GM21528 (cell line): Measurements from ENCODE around the gene PARP6.

Source experiments
- ATAC-seq: cut with Tn5 transposase; IDR thresholded peaks from one replicate; pipeline ENCODE4 v1.9.1; 2021; ENCODE audit warnings: mild to moderate bottlenecking, moderate library complexity; ENCODE audit not compliant: unreplicated experiment, low FRiP score

Gene PARP6

DNA sequence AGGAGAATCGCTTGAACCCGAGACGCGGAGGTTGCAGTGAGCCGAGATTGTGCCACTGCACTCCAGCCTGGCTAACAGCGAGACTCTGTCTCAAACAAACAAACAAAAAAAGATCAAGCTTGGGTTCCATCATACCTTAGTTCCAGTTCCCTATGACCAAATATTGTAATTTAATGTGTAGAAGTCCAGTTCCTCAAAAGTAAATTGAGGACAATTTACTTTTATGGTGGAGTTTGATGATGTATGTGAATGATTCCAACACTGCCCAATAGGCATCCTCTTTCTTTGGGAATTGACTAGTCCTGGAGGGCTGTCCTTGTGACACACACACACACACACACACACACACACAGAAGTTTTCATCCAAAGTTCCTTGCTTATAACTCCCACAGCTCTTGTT lies 38.6 kb downstream of the PARP6 start:
- ATAC-seq: no peak

DNA sequence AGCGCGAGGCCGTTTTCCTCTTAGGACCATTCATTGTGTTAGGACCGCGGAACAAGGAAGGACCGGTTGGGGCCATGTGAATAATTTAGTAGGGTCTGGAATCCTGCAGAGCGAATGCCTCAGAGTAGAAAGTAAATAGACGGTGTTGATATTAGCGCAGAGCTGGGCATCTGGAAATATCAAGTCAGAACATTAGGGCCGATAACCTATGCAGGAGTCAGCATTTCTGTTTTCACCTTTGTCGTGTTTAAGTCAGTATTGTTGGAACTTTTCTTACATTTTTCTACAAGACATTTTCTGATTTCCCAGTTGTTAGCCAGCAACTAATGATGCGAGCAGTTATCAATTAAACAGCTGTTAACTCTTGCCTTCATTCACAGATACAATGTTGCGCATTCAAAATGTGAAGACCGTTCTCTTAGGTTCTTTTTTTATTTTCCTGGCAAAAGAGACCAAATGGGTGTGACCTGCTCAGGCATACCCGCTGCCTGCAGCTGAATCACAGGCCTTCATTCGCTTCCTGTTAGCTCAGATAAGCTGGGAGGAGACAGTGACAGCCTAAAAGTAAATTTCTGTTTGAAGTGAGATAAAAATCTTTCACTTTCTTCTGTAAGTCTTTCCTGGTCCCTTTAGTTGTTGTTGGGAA lies 40.4 kb downstream of the PARP6 start:
- ATAC-seq: no peak

DNA sequence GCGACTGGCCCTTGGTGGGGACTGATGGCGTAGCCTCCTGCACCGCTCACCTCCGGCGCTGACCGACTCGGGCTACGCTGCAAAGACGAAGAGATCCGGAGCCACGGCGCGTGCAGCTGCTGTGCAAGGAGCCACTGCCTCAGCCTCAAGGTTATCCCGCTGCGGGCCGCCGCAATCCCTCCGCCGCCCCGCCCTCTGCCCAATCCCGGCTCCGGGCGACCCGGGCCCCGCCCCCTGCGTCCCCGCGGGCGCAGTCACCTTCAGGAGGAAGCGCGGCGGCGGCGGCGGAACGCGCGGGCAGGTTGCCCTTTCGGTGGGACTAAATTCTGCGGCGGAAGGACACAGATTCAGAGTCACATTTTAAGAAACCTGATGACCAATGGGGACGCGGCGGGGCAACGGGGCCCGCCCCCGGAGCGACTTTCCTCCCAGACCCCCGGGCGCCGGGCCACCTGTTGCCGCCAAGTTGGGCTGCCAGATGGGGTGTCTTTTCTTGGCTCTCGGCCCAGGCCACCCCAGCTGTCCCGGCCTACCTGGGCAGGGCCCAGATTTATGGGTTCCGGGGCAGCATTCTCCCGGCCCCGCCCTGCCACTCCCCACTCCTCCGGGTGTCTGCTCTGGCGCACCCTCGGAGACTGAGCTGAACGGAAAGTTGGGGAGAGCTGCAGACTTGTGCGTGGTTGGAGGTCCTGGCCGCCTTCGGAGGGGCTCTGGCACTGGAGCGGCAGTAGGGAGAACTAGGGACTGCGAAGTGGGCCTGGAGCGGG lies 41.1 kb downstream of the PARP6 start, which contains the start of gene PKM:
Gene PKM, minus strand, starts transcription at position 125 of the 767 bp plus-strand sequence. CDS start 12,093 bp downstream, outside the sequence.
- ATAC-seq: peak; percentile 43

DNA sequence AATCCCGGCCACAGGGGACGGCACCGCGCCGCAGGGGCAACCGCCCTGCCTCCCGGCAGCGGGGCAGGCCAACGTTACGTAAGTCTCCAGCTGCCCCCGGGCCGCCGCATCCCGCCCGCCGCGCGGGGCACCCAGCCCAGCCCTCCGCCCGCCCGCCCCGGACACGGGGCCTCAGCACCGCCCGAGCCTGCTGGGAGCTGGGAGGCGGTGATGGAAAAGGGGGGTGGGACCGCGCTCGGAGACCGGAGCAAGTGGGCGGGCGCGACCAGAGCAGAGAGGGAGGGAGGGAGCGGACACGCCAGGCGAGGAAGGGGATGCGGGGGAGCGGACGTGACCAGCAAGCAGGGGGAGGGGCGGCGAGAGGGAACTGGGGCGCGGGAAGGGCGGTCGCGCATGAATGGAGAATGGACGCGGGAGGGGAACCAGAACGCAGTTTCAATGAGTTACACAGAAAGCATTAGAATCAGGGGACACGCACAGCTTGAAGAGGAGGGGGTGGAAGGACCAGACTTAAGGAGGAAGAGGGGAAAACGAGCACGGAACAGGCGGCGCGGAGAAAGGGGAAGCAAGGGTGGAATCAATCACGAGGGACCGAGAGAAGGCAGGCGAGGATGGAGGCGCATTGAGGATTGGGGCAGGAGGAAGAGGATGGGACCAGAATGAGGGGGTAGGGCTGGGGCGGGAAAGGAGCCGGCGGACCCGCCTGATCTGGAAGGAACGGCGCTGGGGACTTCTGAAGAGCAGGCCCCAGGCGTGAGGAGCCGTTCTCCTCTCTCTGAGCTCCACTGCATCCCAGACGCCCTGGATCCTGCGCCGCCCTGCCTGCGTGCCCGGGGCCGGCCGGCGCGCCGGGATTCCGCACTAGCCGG lies 41.9 kb downstream of the PARP6 start:
- no peak for ATAC-seq

DNA sequence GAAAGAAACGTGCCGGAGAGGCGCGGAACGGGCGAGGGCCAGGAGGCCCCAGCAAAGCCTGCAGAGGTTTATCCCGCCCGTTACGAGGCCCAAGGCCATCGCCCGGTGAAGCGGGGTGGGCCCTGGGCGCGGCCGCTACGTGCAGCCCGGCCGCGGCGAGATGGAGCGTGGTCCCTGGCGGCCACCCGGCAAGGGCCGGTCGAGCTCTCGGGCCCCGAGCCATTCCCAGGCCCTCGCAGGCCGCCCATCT lies 42.5 kb downstream of the PARP6 start:
- no peak for ATAC-seq

DNA sequence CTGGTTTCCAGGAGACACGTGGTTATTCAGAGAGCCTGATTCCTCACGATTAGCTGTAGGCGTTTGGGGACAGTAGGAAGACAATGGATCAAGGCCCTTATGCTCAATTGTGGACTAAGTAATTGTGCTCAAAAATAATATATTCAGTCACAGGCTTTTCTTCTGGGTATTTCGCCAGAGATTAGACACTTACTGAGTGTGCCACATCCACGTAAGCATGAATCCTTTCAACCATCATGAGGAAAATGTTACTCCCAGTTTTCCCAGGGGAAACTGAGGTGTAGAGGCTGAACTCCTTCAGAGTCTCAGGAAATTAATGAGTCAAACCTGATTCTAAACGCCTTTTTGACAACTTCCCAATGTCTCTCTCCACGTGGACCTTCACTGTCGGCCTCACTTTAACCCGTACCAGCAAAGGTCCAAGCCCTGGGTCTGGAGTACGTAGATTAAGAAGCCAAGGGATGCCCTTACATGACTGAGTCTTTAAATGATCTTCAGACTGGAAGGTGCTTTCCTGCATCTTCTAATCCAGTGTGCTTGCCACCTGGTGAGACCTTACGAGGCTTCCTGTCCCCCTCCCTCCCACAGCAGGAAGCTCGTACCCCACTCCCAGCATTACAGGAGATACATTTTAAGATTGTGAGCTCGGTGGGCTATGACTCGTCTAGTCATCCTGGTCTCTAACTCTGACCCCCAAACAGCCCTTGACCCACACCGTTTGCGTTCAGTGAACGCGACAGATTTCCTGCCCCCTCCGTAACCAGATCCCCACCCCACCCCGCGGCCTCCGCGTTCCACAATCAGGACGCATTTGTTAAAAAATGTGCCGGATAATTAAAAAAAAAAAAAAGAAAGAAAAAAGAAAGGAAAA lies 43.0 kb downstream of the PARP6 start:
- no peak for ATAC-seq

DNA sequence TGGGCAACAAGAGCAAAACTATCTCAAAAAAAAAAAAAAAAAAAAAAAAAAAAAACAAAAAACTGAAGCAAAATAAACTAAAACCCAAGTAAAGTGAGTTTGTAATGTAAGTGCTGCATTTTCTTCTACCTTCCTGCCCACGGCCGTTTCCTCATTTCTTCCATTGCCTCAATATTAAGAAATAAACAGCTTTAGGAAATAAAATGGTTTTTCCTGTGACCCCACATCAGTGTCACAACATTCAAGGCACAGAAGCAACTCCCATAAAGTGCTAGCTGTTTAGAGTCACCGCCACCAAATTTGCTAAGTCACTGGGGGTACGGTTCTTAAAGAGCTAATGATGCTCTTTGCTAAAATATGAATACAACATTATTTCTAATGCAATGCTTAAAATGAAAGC lies 44.6 kb downstream of the PARP6 start:
- ATAC-seq: no peak

DNA sequence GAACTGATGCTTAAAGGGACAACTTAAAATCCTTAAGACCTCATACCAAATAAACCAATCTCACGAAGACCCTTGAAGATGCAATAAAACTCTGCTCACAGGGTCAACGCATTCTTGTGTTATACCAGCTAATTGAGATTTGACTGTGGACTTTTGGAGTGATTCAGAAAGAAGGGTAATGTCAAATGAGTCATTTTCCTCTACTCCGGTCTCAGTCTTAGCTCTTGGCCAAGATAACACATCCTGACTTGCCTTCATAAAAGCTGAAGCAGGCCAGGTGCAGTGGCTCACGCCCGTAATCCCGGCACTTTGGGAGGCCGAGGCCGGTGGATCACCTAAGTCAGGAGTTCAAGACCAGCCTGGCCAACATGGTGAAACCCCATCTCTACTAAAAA lies 45.2 kb downstream of the PARP6 start:
- no peak for ATAC-seq

DNA sequence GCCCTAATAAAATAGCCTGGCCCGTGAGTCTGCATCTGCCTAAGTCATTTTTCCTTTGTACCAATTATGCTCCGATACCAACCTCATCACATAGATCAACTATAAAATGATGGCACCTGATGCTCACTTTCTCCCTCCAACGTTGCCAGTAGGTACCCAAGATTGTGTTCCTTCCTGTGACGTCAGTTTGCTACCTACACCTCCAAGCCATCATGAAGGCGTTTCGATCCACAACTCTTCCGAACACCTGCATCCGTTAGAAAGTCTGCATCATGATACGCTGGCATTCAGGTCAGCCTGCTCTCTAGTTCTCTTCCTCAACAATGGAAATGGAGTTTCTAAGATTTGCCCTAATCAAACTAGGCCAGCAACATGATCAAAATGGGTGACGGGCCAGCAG lies 49.1 kb downstream of the PARP6 start:
- no peak for ATAC-seq

DNA sequence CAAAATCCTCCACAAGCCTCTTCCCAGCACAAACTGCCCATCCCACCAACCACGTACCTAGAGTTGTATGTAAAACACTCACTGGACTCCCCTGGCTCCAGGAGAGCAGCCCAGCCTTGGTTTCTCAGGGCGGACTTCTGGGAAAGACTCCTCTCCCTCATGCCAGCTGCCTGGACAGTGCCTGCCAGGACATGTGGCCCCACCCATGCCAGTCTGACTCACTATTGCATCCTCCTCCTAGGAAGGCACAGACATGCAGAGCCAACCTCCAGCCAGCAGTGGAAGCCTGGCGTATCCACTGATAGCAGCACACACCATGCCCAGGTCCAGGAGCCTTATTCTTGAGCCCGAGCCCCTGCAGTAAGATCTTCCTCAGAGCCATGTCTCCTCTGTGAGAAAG lies 50.0 kb downstream of the PARP6 start:
- ATAC-seq: no peak

DNA sequence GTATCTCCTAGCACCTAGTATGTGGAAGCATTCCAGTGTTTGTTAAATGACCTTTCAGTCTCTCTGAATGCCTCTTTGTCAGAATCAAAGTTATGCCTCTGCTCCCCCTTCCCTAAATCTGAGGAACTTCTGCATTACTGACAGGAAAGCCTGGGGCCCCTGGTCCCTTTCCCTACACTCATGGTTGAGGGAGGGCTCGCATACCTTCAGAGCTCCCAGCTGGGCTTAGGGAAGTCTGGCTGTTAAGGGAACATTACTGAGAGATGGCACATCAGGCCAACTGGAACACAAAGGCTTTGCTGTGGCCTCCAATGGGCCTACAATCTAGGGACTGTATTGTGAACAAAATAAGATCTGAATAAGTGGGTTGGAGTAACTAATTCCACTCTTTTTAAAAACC lies 51.7 kb downstream of the PARP6 start:
- ATAC-seq: no peak

DNA sequence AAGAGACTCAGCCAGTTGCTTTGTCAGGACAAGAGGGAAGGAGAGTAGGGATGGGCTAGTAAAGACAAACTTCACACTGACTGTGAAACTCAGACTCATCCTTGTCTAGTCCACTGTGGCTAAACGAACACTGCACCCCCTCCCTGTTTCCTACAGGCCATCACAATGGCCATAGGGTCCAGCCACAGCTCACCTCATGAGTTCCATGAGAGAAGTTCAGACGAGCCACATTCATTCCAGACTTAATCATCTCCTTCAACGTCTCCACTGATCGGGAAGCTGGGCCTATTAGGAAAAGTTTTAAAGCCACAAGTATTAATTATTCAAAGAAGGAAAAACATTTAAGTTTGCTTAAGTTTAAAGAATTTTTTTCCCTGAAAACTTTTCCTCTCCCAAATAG lies 55.1 kb downstream of the PARP6 start:
- ATAC-seq: no peak

DNA sequence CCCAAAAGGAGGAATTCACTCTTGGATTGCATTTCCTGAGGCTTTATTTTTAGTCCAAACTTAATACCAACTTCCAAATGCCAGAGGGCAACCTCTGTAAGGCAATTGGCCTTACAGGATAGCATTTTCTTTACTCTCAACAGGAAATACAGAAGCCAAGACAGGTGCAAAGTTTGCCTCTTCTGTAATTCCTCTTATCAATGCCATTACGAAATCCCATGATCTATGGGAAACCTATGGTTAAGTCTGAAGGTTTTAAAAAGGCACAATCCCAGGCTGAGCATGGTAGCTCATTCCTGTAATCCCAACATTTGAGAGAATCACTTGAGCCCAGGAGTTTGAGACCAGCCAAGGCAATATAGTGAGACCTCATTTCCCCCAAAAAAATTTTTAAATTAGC lies 56.3 kb downstream of the PARP6 start:
- no peak for ATAC-seq

DNA sequence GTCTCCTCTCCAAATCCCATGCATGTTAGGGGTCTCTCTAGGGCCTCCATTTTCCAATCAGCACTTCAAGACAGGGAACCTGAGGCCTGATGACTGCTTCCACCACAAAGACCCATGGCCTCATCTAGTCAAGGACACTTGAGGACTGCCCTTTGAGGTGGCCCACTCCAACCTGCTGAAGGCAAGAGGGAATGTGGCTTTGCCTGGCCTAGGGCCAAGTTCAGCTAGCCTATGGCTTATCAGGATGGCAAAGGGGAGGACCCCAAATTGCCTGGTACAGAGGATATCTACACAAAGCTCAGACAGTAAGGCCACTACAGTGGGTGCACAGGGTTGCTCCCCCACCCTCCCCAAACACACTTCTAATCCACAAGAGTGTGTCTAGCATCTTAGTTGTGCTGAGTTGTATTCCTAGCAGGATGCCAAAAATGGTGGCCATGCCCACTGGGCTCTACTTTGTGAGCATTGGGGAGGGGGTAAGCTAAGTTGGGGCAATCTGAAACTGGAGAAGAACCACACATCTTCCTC lies 64.7 kb downstream of the PARP6 start:
- ATAC-seq: no peak

DNA sequence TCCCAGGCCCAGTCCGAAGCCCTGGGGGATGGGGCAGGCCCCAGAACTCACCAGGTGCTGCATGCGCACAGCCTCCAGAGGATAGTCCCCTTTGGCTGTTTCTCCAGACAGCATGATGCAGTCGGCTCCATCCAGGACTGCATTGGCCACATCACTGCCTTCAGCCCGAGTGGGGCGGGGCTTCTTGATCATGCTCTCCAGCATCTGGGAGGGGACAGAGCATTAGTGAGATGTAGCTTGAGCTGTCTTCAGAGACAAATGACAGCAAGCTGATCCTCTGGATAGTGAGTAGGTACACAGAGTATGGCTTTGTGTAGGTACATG lies 65.7 kb downstream of the PARP6 start:
- ATAC-seq: no peak

DNA sequence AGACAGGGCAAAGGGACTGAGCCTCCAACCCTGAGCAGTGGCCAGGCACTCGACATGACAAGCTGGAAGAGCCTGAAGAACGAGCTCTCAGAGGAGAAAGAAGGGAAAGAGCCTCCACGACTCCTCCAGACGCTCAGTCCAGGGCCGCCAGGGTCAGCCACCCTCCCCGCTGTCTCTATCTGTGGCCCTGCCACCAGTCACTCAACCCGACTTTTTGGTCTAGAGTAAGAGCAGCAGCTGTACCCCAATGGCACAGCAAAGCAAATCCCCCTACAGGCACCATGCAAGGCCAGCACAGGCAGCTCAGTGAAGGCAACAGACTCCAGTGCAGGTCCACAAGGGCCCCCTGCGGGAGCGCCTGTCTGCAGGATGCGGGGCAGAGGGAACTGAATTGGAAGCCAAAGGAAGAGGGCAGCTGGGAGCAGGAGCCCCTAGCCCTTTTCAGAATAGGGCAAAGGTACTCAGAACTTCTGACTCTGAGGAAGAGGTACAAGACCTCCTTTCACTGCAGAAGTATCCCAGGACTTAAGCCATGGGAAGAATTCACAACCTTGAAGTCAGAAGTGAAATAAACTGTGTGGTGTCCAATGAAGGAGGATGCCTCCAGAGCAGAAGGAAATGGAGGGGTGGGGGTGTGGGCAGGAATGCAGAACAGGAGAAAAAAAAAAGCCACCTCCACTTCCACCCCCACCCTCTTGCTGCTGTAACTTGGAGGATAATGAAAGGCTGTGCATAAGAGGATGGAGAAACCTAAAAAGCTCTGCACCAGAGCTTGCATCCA lies 66.3 kb downstream of the PARP6 start:
- ATAC-seq: no peak

DNA sequence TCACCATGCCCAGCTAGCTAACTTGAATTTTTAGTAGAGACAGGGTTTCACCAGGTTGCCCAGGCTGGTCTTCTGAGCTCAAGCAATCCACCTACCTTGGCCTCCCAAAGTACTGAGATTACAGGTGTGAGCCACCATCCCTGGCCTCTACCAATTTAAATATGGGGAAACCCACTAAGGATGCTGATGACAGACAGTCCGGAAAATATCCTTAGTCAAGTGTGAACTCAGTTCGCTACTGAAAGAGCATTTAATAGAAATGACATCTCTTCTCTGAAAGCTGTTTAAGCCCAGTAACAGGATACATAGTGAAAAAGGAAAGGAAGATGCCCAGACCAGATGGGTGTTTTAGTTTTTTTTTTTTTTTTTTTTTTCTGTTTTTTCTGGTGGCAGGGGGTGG lies 67.1 kb downstream of the PARP6 start:
- ATAC-seq: no peak

DNA sequence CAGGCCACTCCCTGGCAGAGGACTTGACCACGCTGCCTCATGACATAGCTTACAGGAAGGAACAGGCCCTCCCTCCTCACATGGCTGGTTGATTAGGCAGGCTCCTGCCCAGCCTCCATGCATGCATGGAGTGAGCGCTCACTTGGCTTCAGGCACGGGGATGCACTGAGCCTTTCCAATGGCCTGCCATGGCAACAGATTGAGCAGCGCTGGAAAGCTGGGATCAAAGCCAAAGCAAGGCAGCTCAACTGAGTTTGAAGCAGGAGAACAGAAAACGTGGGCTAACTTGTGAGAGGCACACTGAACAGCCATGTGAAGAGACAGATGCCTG lies 68.9 kb downstream of the PARP6 start:
- ATAC-seq: no peak

DNA sequence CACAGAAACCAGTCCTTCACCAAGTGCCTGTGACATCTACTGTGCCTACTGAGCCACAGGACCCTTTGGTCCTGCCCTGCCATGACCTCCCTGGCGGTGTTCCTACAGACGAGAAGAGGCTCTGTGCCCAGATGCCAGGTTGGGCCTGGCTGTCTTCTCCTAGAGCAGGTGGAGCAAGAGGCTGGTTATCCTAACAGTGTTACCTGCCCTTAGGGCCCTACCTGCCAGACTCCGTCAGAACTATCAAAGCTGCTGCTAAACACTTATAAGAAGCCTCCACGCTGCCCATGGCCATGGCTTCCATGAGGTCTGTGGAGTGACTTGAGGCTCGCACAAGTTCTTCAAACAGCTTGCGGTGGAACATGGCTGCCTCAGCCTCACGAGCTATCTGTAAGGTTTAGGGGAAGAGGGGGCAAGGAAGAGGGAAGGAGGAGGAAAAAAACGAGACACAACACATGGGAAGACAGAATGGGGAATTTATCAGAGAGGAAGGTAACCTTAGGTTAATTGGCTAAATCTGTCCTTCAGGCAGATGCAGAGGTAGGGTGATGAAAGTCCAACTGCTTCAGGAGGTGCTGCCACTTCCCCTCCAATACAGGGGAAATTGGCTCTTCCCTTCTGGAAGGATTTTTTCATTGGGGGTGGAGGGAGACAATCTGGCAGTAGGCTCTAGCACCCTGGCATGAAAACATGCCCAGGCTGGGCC lies 69.4 kb downstream of the PARP6 start:
- ATAC-seq: no peak
